ENCODE measurements around the gene AOX1.
A peak's percentile ranks its signal among the peaks of the same experiment; 100 is the strongest.
"Not testable (repeated sequence)": the region's sequence is repeated elsewhere in the genome, so short reads cannot be mapped to it uniquely, and the experiment has no call there.

The AOX1 gene

DNA sequence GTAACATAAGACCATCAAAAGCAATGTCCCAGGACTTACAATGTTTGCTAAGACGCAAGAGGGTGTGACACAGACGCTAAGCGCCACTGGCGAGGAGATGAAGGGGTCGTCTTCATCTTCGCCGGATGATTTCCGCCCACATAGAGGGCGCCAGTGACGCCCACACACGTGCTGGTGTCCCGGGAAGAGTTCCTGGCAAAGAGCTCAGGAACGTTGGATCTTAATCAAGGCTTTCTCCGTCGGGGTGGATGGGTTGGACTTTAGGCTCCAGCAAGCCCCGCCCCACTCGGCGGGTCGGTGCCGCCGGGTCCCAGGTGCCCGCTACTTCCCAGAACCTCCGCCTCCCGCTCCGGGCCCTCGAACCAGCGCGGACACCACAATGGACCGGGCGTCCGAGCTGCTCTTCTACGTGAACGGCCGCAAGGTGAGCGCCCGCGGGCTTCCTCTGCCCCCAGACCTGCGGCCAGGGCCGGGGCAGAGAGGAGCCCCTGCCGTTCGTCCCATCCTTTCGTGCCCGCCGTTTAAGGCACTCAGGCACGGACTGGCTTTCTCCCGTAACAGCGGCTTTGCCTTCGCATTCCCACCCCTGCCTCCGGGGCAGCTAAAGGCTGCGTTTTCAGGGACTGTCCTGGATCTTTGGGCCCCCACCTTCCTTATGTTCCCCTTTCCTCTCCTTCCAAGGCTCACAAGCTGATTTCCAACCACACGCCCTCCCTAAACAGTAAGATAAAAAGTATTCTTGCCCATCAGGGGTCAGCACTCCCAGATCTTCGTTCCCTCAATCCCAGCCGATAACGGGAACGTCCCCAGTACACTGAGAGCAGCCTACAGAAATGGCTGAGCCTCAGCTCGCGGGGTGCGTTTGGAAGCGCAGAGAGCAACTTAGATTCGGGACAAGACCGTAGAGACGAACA is at the start of gene AOX1:
Gene AOX1, plus strand, starts transcription at position 285 of the 914 bp plus-strand sequence. Its CDS starts 95 bp downstream, at position 380.
- peak; percentile 9 for DNase-seq (ENCODE audit: low spot score)

DNA sequence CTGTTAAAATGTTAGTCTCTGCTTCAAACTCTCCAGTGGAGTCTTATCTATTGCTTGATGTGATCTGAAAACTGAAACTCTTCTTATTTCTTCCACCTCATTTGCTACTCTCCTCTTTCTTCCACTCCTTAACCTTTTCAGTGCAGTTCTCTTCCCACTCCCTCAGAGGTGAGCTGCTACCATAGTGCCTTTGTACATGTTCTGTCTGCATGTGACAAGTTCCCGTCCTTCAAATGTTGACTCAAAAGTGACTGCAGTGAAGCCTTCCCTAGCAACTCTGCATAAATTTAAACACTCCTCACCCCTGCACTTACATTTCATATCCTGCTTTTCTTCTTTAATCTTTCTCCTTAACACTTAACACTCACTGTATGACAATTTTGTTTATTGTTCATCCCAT is 47.7 kb upstream of the AOX1 start:
- DNase-seq (ENCODE audit: low spot score) = no peak

DNA sequence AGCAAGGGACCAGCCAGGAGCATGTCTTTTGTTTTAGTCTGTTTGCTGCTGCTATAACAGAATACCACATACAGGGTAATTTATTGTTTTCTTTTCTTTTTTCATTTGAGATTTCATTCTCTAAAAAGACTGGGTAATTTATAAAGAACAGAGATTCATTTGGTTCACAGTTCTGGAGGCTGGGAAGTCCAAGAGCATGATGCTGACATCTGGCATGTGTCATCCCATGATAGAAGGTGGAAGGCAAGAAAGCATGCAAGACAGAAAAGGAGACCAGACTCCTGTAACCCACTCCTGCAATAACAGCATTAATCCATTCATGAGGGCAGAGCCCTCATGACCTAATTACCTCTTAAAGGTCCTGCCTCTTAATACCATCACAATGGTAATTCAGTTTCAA is 45.0 kb upstream of the AOX1 start:
- no peak for DNase-seq (ENCODE audit: low spot score)

DNA sequence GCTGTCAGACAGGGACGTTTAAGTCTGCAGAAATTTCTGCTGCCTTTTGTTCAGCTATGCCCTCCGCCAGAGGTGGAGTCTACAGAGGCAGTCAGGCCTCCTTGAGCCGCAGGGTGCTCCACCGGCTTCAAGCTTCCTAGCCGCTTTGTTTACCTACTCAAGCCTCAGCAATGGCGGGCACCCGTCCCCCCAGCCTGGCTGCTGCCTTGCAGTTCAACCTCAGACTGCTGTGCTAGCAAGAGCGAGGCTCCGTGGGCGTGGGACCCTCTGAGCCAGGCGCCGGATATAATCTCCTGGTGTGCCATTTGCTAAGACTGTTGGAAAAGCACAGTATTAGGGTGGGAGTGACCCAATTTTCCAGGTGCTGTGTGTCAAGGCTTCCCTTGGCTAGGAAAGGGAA is 19.2 kb upstream of the AOX1 start:
- DNase-seq (ENCODE audit: low spot score) = not testable (repeated sequence)

DNA sequence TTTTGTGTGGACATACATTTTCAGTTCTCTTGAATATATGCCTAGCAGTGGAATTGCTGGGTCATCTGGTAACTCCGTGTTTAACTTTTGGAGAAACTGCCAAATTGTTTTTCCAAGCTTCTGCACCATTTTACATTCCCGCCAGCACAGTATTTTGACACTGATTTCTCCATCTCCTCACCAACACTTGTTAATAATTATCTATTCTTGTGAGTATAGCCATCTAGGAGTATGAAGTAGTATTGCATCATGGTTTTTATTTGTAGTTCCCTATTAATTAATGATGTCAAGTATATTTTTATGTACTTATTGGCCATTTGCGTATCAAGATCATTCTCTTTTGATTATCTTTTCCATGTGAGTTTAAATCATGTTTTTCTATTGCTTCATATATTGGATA is 17.9 kb upstream of the AOX1 start:
- no peak for DNase-seq (ENCODE audit: low spot score)

DNA sequence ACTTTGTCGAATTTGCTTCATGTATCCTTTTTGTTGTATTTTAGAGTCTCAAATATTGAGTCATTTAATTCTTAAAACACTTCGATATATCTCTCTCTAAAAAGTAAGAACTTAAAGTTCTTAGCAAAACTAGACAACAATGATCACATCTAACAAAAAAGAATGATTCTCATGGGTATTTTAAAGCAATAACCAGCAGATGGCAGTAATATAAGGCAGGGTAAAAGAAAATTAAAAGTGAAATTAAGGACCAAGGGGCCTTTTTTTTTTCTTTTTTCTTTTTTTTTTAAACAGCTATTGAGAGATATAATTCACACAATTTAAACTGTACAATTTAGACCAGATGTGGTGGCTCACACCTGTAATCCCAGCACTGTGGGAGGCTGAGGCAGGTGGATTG is 9.9 kb upstream of the AOX1 start:
- no peak for DNase-seq (ENCODE audit: low spot score)

DNA sequence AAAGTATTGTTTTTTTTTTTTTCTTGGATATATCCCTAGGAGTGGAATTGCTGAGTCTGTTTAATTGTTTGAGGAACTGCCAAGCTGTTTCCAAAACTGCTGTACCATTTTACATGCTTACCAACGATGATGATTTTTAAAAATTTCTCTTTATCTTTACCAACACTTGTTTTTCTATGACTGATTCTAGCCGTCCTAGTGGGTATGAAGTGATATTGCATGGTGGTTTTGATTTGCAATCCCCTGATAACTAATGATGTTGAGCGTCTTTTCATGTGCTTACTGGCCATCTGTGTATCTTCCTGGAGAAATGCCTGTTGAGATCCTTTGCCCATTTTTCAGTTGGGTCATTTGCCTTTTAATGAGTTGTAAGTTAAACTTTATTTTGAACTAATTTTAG is 8.8 kb upstream of the AOX1 start:
- no peak for DNase-seq (ENCODE audit: low spot score)

DNA sequence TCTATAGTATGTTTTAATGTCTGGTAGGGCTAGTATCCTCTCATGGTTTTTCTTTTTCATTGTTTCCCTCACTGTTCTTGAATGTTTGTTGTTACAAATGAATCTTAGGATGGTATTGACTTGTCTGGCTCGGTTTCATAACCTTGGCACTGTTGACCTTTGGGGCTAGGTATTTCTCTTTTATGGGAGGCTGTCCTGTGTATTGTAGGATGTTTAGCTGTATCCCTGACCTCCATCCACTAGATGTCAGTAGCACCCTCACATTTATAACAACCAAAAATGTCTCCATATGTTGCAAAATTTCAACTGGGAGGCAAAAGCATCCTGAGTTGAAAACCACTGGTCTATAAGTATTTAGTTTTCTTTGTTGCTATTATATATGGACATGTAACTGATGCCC is 7.0 kb upstream of the AOX1 start:
- no peak for DNase-seq (ENCODE audit: low spot score)

DNA sequence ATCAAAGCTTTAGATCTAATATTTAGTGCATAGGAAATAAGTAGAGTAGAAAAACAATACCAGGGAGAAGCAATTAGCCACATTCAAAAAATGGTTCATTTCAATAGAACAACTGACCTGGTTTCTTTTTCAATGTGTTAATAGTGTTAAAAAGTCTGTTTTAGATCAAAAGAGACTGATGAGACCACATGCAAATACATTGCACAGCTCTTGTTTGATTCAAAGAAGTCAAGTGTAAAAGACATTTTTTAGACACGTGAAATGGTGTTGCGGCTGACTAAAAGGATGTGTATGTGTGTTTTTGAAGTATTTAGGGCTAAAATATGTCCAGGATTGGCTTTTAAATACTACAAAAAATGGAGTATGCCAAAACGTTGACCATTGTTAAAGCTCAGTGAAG is 1.2 kb upstream of the AOX1 start:
- DNase-seq (ENCODE audit: low spot score) = no peak

DNA sequence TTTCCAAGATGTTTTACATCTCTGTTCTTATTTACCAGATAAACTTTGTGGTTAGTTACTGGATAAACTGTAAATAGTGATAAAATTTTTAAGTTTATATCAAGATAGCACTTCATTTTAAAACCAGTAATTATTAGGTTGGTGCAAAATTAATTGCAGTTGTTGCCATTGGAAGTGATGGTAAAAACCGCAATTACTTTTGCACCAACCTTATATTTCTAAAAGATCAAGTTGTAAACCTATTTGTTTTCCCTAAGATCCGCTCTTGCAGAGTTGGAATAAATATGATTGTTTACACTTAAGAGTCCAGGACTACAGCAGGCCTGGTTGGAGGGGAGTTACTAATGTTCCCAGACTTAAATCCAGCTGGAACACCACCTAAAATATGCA is 479 bp upstream of the AOX1 start:
- DNase-seq (ENCODE audit: low spot score) = peak; percentile 7

DNA sequence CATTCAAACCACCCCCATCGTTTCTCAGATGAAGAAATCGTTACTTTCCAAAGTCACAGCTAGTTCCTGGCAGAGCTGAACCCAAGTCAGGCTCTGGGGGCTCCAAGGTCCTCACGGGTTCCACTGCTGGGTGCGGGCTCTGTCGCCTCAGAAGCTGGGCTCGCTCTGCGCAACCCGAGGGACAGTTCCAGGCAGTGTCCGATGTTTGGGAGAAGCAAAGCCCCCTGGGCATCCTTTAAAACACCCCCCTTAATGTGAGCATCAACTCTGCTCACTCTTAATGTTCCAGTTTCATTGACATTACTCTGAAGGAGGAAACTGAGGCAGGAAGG is 796 bp downstream of the AOX1 start:
- no peak for DNase-seq (ENCODE audit: low spot score)

DNA sequence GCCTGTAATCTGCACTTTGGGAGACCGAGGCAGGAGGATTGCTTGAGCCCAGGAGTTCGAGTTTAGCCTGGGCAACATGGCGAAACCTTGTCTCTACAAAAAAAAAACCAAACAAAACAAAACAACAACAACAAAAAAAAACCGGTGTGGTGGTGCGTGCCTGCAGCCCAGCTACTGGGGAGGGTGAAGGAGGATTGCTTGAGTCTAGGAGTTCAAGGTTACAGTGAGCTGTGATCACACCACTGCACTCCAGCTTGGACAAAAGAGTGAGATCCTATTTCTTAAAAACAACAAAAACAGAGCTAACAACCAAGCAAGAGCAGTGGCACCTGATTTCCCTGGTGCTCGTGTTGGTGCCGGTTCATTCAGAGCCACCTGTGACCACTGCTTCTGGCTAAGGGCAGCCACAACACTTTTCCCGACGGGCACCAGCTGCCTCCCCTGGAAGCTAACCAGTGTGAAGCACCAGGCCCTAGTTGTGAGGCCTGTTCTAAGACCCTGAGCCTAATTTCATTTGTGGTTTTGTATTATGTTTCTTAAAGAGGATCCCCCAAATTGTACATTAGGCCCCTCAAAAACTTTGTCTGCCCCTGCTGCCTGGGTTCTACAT is 1.3 kb downstream of the AOX1 start:
- no peak for DNase-seq (ENCODE audit: low spot score)

DNA sequence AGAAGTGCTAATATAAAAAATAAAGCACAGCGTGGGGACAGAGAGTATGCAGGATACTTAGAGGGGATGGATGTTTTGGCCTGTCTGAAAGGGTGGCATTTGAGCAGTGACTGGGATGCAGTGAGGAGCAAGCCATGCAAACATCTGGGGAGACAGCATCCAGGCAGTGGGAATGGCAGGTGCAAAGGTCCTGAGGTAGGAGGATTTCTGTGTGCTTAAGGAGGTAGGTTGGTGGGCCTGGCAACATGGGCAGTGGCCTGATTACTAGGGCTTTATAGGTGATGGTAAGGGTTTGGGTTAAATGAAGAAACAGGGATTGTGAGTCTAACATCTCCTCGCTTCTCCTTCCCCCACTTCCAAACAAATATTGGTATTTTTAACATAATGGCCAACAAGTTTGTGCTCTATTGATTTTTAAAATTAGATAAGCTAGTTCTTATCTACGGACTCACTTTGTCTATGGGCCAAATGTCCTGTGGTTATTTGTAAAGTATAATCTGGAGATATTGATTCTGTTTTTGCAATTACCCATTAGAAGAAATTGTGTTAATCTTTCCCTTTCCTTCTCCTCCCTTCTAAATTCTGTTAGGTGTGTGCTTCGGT is 2.4 kb downstream of the AOX1 start:
- DNase-seq (ENCODE audit: low spot score) = no peak

DNA sequence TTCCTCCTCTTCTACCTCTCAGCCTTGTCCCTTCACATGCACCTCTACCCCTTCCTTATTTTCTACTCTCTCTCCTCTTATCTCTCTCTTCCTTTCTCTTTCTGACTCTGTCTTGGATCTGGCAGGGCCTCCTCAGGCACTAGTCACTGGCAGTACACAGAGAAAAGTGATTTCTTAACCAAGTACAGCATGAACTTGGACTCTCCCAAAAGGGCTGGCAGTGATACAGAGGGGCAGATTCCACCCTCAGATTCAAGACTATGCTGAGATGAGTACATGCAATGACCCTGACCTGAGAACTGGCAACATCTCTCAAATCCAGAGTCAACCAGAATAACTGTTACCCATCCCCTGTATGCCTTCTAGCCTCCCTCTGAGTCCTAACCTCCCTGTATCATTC is 4.3 kb downstream of the AOX1 start:
- no peak for DNase-seq (ENCODE audit: low spot score)

DNA sequence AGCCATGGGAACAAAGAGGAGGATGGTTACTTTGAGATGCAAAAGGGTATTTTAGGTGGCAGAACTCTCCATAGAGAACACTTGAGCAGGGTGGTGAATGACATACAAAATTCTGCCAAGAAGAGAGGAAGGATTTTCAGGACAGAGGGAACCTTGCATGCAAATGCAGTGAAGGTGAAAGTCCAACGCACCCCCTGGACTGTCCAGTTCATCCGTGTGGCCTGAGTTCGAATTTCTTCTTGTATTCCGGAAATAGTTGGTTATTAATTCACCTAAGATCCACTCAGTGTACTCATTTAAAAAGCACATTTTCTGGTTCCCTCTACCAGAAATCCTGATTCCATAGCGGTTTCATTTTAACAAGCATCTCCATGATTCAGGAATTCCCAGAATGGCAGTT is 5.5 kb downstream of the AOX1 start:
- DNase-seq (ENCODE audit: low spot score) = no peak

DNA sequence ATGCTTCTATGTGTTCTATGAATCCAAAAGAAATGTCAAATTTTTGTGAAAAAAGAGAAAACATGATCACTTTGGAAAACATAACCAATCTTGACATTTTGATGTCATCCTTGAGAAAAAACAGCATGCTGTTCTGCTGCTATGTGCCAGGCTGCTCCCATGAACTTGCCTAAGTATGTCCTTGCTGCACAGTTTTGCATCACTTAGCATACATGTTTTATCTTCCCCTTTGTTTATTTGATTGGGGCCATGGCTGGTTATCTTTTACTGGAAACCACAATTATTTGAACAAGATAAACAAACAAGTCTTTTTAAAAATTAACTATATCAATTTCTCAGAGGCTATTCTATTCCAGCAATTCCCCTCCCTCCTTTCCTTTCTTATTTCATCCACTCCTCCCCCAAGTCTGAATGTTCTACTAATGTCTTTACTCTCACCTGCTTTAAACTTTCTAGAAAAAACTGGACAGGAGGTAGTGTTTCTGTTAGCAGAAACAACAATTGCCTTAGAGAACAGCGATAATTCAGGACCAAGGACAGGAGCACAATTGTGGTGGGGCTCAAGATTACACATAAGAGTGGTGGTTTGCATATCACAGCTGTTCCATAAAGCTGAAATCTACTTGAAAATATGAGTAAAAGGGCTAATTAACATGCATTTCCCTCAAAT is 6.7 kb downstream of the AOX1 start:
- no peak for DNase-seq (ENCODE audit: low spot score)

DNA sequence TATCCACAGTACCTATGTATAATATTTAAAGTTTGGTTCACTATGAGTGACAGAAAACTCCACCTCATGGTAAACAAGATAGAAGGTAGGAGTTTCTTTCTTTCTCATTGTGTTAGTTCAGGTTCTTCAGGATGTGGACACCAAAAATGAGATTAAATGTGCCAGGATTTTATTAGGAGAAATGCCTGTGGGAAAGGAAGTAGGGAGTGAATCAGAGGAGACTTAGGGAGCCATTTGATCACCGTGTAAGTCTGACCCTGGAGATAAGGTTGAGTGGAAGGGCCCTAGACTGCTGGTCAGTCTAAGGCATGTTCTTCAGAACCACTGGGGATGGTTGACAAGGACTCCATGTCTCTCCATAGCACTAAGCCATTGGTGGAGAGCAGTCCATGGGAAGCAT is 8.1 kb downstream of the AOX1 start:
- no peak for DNase-seq (ENCODE audit: low spot score)

DNA sequence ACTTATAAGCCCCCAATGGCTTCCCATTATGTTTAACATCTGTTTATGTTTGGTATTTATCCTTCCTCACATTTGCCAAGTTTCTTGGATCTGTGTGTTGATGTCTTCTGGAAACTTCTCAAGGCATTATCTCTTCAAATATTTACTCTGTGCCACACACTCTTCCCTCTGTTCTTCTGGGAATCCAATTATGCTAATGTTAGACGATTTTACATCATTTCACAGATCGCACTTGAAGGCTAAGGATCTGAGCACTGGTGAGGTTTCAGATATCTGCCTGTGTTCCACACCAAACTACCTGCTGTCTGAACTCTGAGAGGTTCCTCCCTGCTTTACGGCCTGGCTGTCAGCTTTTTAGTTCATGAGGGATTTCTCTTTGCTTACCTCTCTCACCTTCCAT is 10.1 kb downstream of the AOX1 start:
- DNase-seq (ENCODE audit: low spot score) = no peak

DNA sequence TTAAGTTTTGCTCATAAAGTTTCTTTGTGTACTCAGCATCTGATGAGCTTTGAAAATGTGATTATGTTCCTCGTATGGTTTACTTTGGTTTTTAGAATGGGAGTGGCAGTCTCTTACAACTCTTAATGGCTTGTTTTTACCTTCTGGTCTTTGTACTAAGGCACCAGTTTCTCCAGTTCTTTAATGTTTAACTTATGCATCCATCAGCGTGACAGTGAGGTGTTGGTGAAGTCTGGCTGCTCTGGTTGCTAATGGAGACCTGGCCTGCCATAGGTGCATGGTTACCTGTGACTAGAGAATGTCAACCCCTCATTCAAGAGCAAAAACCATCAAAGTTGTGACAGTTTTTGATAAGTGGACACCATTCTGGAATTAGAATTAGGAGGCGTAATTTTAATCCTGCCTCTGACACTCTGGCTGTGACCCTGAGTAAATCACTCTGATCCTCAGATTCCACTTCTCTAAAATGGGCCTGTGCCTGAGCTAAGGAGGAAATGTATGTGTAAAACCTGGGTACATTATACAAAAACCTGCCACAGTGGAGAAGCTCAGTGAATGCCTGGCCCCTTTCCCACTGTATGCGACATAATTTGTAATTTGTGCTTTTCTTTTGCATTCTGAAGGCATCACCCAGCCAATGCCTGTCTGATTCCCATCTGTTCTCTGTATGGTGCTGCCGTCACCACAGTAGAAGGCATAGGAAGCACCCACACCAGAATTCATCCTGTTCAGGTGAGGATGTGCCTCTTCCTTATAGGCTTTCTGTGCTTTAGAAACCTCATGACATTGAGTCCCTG is 11.2 kb downstream of the AOX1 start:
- DNase-seq (ENCODE audit: low spot score) = no peak

DNA sequence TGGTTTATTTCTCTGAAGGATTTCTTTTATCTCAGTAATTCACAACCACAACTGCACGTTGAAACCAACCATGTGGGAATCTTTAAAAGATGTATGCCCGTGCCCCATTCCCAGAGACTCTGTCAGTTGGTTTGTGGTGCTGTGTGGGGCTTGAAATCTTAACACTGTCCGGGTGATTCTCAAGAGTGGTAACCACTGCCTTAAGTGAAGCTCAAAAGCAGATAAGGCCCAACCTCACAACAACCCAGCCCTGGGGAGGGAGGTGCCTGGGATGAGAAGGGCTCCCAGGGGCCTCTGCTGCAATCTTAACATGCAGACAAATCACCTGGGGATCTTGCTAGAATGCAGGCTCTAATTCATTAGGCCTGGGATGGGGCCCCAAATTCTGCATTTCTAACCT is 13.4 kb downstream of the AOX1 start:
- DNase-seq (ENCODE audit: low spot score) = no peak

DNA sequence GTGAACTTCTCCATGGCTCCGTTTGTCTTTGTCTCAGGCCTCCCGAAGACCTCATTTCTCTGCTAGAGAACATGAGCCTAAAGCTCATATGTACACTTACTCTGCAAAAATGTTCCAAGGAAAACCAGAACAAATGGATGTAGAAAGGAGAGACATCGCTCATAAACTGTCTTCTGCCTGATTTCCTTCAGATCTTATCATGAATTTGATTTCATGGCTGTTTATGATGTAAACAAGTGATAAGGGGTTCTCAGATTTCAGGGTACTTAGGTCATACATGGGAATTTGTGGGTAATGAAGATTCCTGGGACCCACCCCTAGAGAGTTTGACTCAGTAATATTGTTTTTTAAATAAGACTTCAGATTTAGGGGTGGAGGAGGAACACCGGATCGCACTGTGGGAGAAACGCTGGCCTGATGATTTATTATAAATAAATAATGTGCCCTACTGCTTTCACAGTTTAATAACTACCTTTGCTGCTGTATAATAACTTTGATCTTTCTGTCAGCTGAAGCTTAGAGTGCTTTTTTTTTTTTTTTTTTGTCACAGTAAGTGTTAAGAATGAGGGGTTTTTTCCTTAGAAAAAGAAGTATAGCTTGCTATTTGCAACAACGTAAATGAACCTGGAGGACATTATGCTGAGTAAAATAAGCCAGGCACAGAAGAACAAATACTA is 14.9 kb downstream of the AOX1 start:
- DNase-seq (ENCODE audit: low spot score) = no peak

DNA sequence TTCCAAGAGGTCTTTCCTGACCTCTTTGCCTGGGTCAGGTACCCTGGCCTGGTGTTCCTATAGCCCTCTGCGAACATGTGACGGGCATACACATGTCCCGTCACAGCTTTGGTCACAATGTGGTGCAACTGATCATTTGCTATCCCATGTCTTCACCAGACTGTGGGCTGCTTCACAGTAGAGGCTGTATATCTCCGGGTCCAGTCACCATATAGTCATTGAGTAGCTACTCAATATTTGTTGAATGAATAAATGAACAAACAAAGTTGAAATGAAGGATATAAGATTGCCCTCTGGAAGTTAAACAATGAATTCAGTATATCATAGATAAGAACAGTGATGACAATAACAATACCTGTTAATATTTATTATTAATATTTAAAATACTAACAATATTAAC is 16.8 kb downstream of the AOX1 start:
- no peak for DNase-seq (ENCODE audit: low spot score)
